BE2C (cell line): ENCODE results near the gene ARHGEF25.
"Not testable (repeated sequence)": the region's sequence is repeated elsewhere in the genome, so short reads cannot be mapped to it uniquely, and the experiment has no call there.

Experiments used
- DNase-seq: peaks from one replicate; pipeline ENCODE4 v3.0.0-alpha.2; 2020
- H3K27me3 ChIP-seq: fragments of 250-450 bp; sonication (Bioruptor Pico); 2 replicates; pipeline ENCODE4 v1.5.1; 2020; ENCODE audit warnings: mild to moderate bottlenecking
- H3K36me3 ChIP-seq: fragments of 250-450 bp; sonication (Bioruptor Pico); 2 replicates; pipeline ENCODE4 v1.5.1; 2020; ENCODE audit warnings: mild to moderate bottlenecking
- H3K4me1 ChIP-seq: fragments of 250-450 bp; sonication (Bioruptor Pico); 2 replicates; pipeline ENCODE4 v1.5.1; 2020
- H3K4me3 ChIP-seq: 2 replicates; pipeline ENCODE4 v1.5.1; 2011; ENCODE audit warnings: low read depth, low read length
- H3K9me3 ChIP-seq: fragments of 250-450 bp; sonication (Bioruptor Pico); 2 replicates; pipeline ENCODE4 v1.5.1; 2020
- TF ChIP-seq, protein P1 (sequence below): IDR thresholded peaks from 2 replicates; pipeline ENCODE4 v1.5.1; 2012; ENCODE audit warnings: mild to moderate bottlenecking, low read depth, low read length

The ARHGEF25 gene

DNA sequence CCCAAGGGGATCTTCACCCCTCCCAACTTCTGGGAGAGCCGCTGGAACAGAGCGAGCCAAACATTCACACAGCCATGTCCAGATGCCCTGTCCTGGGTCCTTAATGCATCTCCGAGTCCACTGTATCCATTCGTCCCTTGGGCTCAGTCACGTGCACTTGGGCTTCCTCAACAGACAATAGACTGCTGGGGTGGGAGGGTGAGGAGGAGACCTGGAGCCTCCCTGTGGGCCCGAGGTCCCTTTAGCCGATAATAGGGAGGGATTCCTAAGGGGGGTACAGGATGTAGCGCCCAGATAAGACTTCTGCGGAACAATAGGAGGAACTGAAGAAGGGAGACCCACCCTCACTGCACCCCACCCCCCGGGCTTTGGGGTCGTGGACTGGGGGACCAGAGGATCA is 6.7 kb downstream of the ARHGEF25 start:
- Histone ChIP-seq H3K27me3 (peaks cover 6% of the 10 kb centered on the region; the same call in 1 of the 2 replicates), H3K36me3 (peaks cover 7% of the 10 kb centered on the region), H3K4me1 (peaks cover 7% of the 10 kb centered on the region), H3K4me3 (no peak overlapping the region), H3K9me3 (no peaks in the 10 kb centered on the region)
- TF ChIP-seq, protein P1, sequence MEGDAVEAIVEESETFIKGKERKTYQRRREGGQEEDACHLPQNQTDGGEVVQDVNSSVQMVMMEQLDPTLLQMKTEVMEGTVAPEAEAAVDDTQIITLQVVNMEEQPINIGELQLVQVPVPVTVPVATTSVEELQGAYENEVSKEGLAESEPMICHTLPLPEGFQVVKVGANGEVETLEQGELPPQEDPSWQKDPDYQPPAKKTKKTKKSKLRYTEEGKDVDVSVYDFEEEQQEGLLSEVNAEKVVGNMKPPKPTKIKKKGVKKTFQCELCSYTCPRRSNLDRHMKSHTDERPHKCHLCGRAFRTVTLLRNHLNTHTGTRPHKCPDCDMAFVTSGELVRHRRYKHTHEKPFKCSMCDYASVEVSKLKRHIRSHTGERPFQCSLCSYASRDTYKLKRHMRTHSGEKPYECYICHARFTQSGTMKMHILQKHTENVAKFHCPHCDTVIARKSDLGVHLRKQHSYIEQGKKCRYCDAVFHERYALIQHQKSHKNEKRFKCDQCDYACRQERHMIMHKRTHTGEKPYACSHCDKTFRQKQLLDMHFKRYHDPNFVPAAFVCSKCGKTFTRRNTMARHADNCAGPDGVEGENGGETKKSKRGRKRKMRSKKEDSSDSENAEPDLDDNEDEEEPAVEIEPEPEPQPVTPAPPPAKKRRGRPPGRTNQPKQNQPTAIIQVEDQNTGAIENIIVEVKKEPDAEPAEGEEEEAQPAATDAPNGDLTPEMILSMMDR = no peak
- DNase-seq = no peak

DNA sequence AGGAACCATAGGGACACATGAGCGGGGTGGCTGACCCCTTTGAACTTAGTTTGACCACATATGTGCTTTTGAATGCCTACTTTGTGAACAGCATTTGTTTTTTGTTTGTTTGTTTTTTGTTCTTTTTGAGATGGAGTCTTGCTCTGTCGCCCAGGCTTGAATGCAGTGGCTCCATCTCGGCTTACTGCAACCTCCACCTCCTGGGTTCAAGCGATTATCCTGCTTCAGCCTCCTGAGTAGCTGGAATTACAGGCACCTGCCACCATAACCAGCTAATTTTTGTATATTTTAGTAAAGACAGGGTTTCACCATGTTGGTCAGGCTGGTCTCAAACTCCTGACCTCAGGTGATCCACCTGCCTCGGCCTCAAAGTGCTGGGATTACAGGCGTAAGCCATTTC is 7.2 kb downstream of the ARHGEF25 start:
- H3K36me3 ChIP-seq, H3K4me1 ChIP-seq, H3K27me3 ChIP-seq, DNase-seq, H3K9me3 ChIP-seq, H3K4me3 ChIP-seq: not testable (repeated sequence)

DNA sequence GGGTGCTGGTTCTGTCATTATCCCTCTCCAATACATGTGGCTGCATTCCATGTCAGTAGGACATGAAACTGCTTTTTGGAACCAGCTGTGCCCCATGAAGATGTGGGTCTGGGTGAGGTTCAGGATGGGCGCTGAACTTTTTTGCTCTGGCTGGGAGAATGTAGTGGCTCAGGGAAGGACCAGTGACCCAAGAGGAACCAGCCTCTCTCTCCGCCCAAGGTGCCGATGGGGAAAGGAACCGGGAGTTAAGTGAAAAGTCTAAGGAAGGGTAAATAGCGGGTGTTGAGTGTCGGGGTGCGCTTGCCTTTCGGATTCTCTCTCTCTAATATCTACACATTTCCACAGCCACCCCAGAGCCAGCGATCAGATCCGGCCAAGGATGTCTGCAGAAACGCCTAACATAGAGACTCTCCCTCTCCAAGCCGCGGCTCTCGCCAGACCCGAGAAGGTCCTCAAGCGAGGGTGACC is 7.8 kb downstream of the ARHGEF25 start:
- Histone ChIP-seq H3K4me1 (peaks cover 4% of the 10 kb centered on the region), H3K36me3 (peaks cover 7% of the 10 kb centered on the region), H3K27me3 (peaks cover 6% of the 10 kb centered on the region; the same call in 1 of the 2 replicates), H3K9me3 (no peaks in the 10 kb centered on the region), H3K4me3 (no peak overlapping the region)
- no peak for DNase-seq
- TF ChIP-seq, protein P1 = no peak

DNA sequence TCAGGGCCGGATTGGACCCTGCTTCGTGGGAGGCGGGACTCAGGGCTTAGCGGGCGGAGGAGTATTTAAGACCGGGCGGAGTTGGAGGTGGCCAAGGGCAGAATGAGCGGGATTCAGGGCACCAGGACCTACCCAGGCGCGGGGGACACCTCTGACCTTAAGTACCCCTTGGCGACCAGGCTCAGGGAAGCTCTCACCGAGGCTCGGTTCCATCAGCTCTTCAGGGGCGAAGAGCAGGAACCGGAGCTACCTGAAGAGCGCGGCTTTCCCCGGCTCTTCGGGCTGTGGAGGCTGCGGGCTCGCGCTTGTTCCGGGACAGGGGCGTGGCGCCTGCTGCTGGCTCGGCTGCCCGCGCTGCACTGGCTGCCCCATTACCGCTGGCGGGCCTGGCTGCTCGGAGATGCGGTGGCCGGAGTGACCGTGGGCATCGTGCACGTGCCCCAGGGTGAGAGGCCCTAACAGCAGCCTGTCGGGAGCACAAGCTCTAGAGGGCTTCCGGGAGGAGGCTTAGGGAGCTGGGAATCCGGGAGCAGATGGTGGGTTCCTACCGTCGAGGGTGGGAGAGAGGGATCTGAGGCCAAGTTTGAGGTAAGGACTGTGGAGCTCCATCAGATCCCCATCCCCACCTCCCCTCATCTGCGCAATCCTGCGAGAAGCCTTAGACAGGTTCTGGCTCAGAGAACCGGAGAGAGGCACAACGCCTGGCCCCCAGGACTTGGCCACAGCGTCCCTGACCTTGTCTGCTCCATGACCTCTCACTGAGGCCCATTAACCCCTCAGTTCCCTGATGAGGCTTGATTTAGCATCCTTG is 8.4 kb downstream of the ARHGEF25 start:
- H3K4me3 ChIP-seq = no peak overlapping the region
- no peaks in the 10 kb centered on the region for H3K4me1 ChIP-seq
- H3K9me3 ChIP-seq = no peaks in the 10 kb centered on the region
- peaks cover 7% of the 10 kb centered on the region; the same call in 1 of the 2 replicates for H3K36me3 ChIP-seq
- TF ChIP-seq, protein P1 = no peak
- DNase-seq = no peak
- H3K27me3 ChIP-seq = peaks cover 6% of the 10 kb centered on the region; the same call in 1 of the 2 replicates

DNA sequence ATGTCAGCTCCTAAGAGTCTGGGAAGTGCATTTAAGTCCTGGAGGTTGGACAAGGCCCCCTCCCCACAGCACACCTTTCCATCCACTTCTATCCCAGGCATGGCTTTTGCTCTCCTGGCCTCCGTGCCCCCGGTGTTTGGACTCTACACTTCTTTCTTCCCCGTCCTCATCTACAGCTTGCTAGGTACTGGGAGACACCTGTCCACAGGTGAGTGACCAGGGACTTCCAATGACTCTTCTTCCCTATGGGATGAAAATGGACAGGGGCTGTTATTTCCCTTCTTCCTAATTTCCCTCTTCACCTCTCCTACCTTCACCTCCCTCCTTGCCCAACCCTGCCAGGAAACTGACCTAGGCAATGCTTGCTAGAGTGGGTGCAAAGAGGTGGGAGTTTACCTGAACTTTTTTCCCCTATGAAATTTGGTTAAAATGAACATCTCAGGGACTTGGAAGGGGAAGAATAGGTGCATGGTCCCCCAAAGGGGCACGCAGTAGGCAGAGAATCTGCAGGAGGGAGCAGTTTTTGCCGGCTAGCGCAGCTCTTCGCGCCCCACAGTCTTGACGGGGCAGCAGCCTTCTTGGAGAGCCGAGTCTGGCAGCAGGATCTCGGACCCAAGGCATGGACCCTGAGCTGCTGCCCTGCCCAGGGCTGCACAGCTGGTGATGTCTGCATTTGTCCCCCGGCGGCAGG is 9.2 kb downstream of the ARHGEF25 start:
- H3K36me3 ChIP-seq = peaks cover 7% of the 10 kb centered on the region; the same call in 1 of the 2 replicates
- H3K9me3 ChIP-seq = no peaks in the 10 kb centered on the region
- no peaks in the 10 kb centered on the region for H3K4me1 ChIP-seq
- peaks cover 6% of the 10 kb centered on the region; the same call in 1 of the 2 replicates for H3K27me3 ChIP-seq
- no peak overlapping the region for H3K4me3 ChIP-seq
- TF ChIP-seq, protein P1 = no peak
- DNase-seq = no peak

DNA sequence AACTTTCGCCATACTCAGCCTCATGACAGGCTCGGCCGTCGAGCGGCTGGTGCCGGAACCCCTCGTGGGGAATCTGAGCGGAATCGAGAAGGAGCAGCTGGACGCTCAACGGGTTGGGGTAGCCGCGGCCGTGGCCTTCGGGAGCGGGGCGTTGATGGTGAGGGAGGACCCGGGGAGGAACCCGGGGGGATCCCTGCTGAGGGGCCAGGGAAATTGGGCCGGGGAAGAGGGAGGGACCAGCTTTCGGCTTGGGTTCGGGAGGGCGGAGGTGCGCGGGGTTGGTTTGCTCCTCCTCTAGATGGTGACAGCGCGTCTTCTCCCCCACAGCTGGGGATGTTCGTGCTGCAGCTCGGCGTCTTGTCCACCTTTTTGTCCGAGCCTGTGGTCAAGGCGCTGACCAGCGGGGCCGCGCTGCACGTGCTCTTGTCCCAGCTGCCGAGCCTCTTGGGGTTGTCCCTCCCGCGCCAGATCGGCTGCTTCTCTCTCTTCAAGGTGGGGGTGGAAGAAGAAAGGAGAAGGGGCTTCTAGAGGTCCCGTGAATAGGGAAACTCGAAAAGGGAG is 9.8 kb downstream of the ARHGEF25 start:
- Histone ChIP-seq H3K36me3 (peaks cover 1% of the 10 kb centered on the region; the same call in 1 of the 2 replicates), H3K4me3 (peak overlapping the region; percentile 45), H3K27me3 (peaks cover 6% of the 10 kb centered on the region; the same call in 1 of the 2 replicates), H3K4me1 (no peaks in the 10 kb centered on the region), H3K9me3 (no peaks in the 10 kb centered on the region)
- TF ChIP-seq, protein P1 = no peak
- DNase-seq = no peak
